GM21529 (cell line): ENCODE measurements around the gene SLC12A9.

ENCODE experiments used
- ATAC-seq: cut with Tn5 transposase; IDR thresholded peaks from one replicate; pipeline ENCODE4 v1.9.1; 2021; ENCODE audit not compliant: unreplicated experiment

Gene SLC12A9

GRCh38 chr7:100860702-100861615, 8.4 kb downstream of the SLC12A9 start:
- ATAC-seq, result no peak

DNA sequence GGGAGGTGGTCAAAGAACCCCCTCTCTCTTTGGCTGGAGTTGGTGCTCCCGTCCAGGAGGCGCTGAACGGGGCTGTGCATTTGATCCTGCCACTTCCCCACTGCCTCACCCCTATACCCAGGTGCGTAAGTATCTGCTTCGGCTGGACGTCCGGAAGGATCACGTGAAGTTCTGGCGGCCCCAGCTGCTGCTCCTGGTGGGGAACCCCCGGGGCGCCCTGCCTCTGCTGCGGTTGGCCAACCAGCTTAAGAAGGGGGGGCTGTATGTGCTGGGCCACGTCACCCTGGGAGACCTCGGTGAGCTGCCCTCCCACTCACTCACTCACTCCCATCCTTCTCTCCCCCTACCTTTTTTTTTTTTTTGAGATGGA, 9.1 kb downstream of the SLC12A9 start:
- no peak for ATAC-seq

DNA sequence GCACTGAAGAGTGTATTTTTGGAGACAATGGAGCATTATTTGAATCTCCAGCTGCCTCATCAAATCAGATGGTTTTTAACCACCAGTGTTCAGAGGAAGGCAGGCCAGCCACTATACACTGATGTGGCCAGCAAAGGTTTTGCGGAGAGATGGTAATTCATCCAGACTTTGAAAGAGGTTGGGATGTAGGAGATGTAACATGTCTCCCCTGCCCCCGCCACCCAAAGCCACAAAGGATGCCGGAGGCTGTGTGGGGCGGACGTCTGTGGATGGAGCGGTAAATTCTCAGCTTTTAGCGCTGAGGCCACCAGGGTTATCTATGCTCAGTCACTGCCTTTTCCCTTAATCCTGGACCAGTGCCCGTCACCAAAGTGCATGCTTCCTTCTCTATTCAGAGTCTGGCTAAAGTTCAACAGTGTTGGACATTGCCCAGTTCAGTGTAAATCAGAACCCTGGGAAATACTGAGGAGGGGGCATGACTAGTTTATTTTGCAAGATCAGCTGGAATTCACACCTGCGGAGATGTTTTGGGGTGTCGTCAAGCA, 11.0 kb downstream of the SLC12A9 start:
- ATAC-seq, result no peak

- no peak for ATAC-seq
Observed at GRCh38 chr7:100864263-100864845, 11.8 kb downstream of the SLC12A9 start.

- no peak for ATAC-seq
Observed at GRCh38 chr7:100865372-100865911, 12.9 kb downstream of the SLC12A9 start.

- ATAC-seq, result no peak
Observed at GRCh38 chr7:100865938-100866728, 13.6 kb downstream of the SLC12A9 start.

- no peak for ATAC-seq
Observed at GRCh38 chr7:100866729-100867039, 14.2 kb downstream of the SLC12A9 start.

- ATAC-seq, result peak; percentile 49
Observed at GRCh38 chr7:100867040-100867775, 14.7 kb downstream of the SLC12A9 start, which contains the start of gene TRIP6. TRIP6 (plus strand) TSS chr7:100867387; CDS start chr7:100867498, 111 bp downstream.

DNA sequence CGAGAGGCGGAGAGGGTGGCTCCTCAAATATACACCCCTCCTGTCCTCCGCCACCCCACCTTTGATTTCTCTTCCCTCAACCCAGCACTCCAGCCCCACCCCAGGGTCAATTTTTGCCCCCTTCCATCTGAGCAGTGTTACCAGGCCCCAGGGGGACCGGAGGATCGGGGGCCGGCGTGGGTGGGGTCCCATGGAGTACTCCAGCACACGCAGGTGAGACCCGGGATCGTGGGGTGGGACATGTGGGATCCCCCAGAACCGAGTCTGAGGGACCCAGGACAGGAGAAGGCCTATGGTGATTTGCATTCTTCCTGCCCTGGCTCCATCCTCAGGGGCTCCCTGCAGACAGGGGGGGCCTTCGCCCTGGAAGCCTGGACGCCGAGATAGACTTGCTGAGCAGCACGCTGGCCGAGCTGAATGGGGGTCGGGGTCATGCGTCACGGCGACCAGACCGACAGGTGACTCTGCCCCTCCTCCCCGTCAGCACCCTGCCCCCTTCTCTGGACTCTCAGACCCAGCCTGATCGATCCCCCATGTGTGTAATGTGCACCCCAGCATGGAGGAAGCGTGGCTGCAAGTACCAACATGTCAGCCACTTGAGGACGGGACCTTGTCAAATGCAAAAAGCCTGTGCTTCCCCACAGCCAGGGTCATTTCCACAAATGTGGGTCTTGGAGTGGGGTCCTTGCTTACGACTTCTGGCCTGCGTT, 15.4 kb downstream of the SLC12A9 start:
- ATAC-seq, result no peak

DNA sequence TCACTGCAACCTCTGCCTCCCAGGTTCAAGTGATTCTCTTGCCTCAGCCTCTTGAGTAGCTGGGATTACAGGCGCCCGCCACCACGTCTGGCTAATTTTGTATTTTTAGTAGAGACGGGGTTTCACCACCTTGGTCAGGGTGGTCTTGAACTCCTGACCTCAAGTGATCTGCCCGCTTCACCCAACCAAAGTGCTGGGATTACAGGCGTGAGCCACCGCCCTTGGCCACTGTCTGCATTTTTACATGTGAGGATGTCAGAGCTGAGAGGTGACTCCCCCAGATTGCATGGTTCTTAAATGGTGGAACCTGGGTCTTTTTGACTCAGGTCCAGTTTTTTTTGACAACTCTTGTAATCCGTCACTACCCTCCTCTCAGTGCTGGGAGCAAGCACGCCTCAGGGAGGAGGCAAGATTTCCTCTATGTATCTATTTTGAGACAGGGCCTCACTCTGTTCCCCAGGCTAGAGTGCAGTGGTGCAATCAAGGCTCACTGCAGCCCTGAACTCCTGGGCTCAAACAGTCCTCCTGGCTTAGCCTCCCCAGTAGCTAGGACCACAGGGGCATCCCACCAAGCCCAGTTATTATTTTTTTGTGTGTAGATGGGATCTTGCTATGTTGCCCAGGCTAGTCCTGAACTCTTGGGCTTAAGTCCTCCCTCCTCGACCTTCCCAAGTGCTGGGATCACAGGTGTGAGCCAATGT, 21.2 kb downstream of the SLC12A9 start:
- ATAC-seq, result no peak

- no peak for ATAC-seq
Observed at GRCh38 chr7:100874300-100874576, 21.7 kb downstream of the SLC12A9 start.

- ATAC-seq, result peak; percentile 85
Observed at GRCh38 chr7:100874577-100875355, 22.3 kb downstream of the SLC12A9 start, which contains the start of gene SRRT. SRRT (plus strand) TSS chr7:100875103; CDS start chr7:100875591, 488 bp downstream.

DNA sequence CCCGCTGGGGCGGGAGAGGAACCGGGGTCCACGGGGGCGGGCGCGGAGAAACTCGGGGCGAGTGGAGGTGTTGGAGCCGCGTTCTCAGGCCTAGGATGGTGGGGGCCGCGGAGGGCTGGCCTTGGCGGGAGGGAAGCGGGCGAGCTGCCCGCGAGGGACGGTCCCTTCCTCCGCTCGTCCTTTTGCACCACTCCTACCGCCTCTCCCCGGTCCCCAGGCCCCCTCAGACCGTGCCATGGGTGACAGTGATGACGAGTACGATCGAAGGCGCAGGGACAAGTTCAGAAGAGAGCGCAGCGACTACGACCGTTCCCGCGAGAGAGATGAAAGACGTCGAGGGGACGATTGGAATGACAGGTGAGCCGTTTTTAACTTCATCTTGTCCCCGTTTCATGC, 22.8 kb downstream of the SLC12A9 start:
- peak; percentile 36 for ATAC-seq

- ATAC-seq, result no peak
Observed at GRCh38 chr7:100878013-100878412, 25.5 kb downstream of the SLC12A9 start.

GRCh38 chr7:100878685-100879084, 26.2 kb downstream of the SLC12A9 start:
- no peak for ATAC-seq

GRCh38 chr7:100879685-100880261, 27.3 kb downstream of the SLC12A9 start:
- no peak for ATAC-seq

DNA sequence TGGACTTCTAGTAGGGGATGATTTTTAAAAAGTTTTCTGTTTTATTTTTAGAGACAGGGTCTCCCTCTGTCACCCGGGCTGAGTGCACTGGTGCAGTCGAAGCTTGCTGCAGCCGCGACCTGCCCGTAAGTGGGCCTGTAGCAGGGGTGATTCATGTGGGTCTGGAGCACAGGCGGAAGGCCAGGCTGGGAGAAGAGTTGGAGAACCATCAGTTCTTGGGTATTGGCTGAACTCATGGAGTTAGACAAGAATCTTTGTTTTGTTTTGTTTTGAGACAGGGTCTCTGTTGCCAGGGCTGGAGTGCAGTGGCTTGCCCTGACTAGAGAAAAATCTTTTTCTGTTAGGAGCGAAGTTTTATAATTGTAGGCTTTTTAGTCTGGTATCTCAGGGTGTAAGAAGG, 28.1 kb downstream of the SLC12A9 start:
- ATAC-seq, result no peak

- no peak for ATAC-seq
Observed at GRCh38 chr7:100881136-100881535, 28.6 kb downstream of the SLC12A9 start.
